Spleen (tissue), 11 donors: Measurements from ENCODE around the gene KLF12. TPM values are rescaled to one million over a fixed set of nuclear protein-coding genes. Genes with fewer than 3 reads are reported as not detected.
A peak's percentile ranks its signal among the peaks of the same experiment; 100 is the strongest.

Source experiments
- DNase-seq: peaks from one replicate; pipeline ENCODE4 v3.0.0-alpha.2; 2020
- H3K27ac ChIP-seq, 8 donors: fragments of 200-600 bp; sonication (generic) in 7 of 8; 1 replicate in 4 of 8; 2 replicates in 4 of 8; pipeline versions ENCODE4 v1.5.0 to v1.8.0; 2016 to 2021; ENCODE audit warnings: inconsistent platforms in 4 of 8, mild to moderate bottlenecking in 4 of 8, moderate library complexity in 1 of 8
- H3K27me3 ChIP-seq, 7 donors: fragments of 200-600 bp; sonication (generic) in 6 of 7; replicated peaks in 1 of 7; 1 replicate in 4 of 7; 2 replicates in 3 of 7; pipeline versions ENCODE4 v1.5.0 to v1.8.0; 2016 to 2021; ENCODE audit warnings: inconsistent platforms in 3 of 7, mild to moderate bottlenecking in 1 of 7
- H3K36me3 ChIP-seq, 6 donors: fragments of 200-600 bp; sonication (generic) in 5 of 6; 1 replicate in 4 of 6; 2 replicates in 2 of 6; pipeline versions ENCODE4 v1.5.0 to v1.8.0; 2016 to 2021; ENCODE audit warnings: inconsistent platforms in 2 of 6
- H3K4me1 ChIP-seq, 6 donors: fragments of 200-600 bp; sonication (generic) in 5 of 6; 1 replicate in 3 of 6; 2 replicates in 3 of 6; pipeline versions ENCODE4 v1.5.0 to v1.8.0; 2016 to 2021; ENCODE audit warnings: inconsistent platforms in 3 of 6
- H3K4me3 ChIP-seq, 8 donors: fragments of 200-600 bp; sonication (generic) in 7 of 8; 1 replicate in 4 of 8; 2 replicates in 4 of 8; pipeline versions ENCODE4 v1.5.0 to v1.8.0; 2016 to 2021; ENCODE audit warnings: inconsistent platforms in 4 of 8, mild to moderate bottlenecking in 4 of 8, moderate library complexity in 2 of 8
- H3K9me3 ChIP-seq, 8 donors: fragments of 200-600 bp; sonication (generic) in 7 of 8; 1 replicate in 4 of 8; 2 replicates in 4 of 8; pipeline versions ENCODE4 v1.5.0 to v1.8.0; 2016 to 2021; ENCODE audit warnings: inconsistent platforms in 4 of 8
- CTCF ChIP-seq, 11 experiments: fragments of 200-600 bp in 7 of 11; fragments of 450-650 bp in 4 of 11; sonication (generic) in 4 of 11; IDR thresholded peaks in 8 of 11; conservative IDR thresholded peaks in 3 of 11; 1 replicate in 7 of 11; 2 replicates in 4 of 11; pipeline versions ENCODE4 v1.4.0 to v1.8.0; 2016 to 2021; ENCODE audit warnings: antibody characterized with exemption in 11 of 11, inconsistent platforms in 4 of 11, mild to moderate bottlenecking in 1 of 11
- POLR2A ChIP-seq, 3 donors: fragments of 450-650 bp; IDR thresholded peaks; one replicate each; pipeline ENCODE4 v1.5.1; 2017; ENCODE audit warnings: antibody characterized with exemption in 3 of 3, mild to moderate bottlenecking in 1 of 3
- POLR2AphosphoS5 ChIP-seq, 3 donors: sonication (generic); formaldehyde crosslinking; IDR thresholded peaks; one replicate each; pipeline ENCODE4 v1.5.1; 2017; ENCODE audit warnings: antibody characterized with exemption in 3 of 3
- WGBS, 5 donors: extraction: QIAGEN DNeasy Blood & Tissue Kit in 3 of 5; methylation state at CpG; one replicate each; pipeline versions ENCODE4 v1.1.5 to v1.1.7; 2013 to 2018; 5-methylcytosine and 5-hydroxymethylcytosine counted together
- intact Hi-C: fragments of 100-400 bp; cut with DNase I; formaldehyde crosslinking; loops from one replicate; pipeline ENCODE4 v1.15.0; 2023; ENCODE audit warnings: low total_unique reads
- polyA plus RNA-seq, 3 donors: library from polyadenylated mRNA; stranded (reverse); fragments of 200-250 nt; gene quantifications; one replicate each; pipeline ENCODE4 v1.2.1, GENCODE V29; 2013
- total RNA-seq, 7 donors: library from RNA; depleted of rRNA in 3 of 7; stranded (reverse); fragments of >200 nt in 3 of 7; fragmentation: NEBNext Ultra II Directional in 4 of 7; extraction: Animal tissue kit (Norgen Biotek cat#: 25700) in 4 of 7; gene quantifications; one replicate each; pipeline versions ENCODE4 v1.1.0 to v1.2.1, GENCODE V29; 2016 to 2021
- donor health status: healthy with polysubstance abuse.
- donor health status: DM: no; HTN: no; CAD: no; lungs with moderate emphysema.
- donor health status: DM: no; HTN: no; CAD: no.
- donor health status: Bipolar disorder and iron deficiency.
- donor health status: healthy.
- donor health status: DM: no; HTN: no; CAD: no.
- donor health status: DM: yes; HTN: yes; CAD: no.

KLF12 gene
- total and polyA plus RNA-seq, 10 donors: 3.8 to 46.0 (median 29.8) TPM

GRCh38 chr13:74133657-74134201 is 475 bp downstream of the KLF12 start:
- whole genome bisulfite sequencing, 5 donors: 0 to 1% (median 0%) methylated on average over 28 to 35 of the region's 35 CpGs
- Histone ChIP-seq H3K27me3 (peaks cover 0 to 24% (median 0%) of the 10 kb centered on the region in 7 donors), H3K4me3 (peak overlapping the region; percentile 82 to 97 (median 88)), H3K4me1 (peaks cover 23 to 69% (median 49%) of the 10 kb centered on the region in 6 donors), H3K9me3 (no peaks in the 10 kb centered on the region), H3K27ac (peak overlapping the region; percentile 86 to 98 (median 94)), H3K36me3 (no peaks in the 10 kb centered on the region)
- TF ChIP-seq POLR2A (IDR thresholded peaks at IDR 0.05) (peak; percentile 39 to 89 (median 71)), POLR2AphosphoS5 (IDR thresholded peaks at IDR 0.05) (peak; percentile 92 to 98 (median 97)), CTCF (IDR thresholded peaks at IDR 0.05 in 8 of 11, conservative IDR thresholded peaks at IDR 0.05 in 3 of 11) (peak in 1 of 11 experiments; percentile 6)
- intact Hi-C loops: loop anchor here (10.0 kb wide), 1 partner anchor 151 kb away; no protein-coding TSS in a partner anchor
- peak; percentile 96 for DNase-seq

- Histone ChIP-seq H3K4me3 (peak overlapping the region; percentile 82 to 97 (median 88)), H3K36me3 (no peaks in the 10 kb centered on the region), H3K27me3 (peaks cover 0 to 24% (median 0%) of the 10 kb centered on the region in 7 donors), H3K27ac (peak overlapping the region; percentile 86 to 98 (median 94)), H3K9me3 (no peaks in the 10 kb centered on the region), H3K4me1 (peaks cover 25 to 76% (median 56%) of the 10 kb centered on the region in 6 donors)
- WGBS, 5 donors: 2 to 5% (median 3%) methylated on average over 34 of the region's 34 CpGs
- peak; percentile 87 for DNase-seq
- intact Hi-C loops: loop anchor here (10.0 kb wide), 1 partner anchor 152 kb away; no protein-coding TSS in a partner anchor
- no peak for TF ChIP-seq POLR2A (IDR thresholded peaks at IDR 0.05)
- peak in 1 of 3 donors; percentile 39 for TF ChIP-seq POLR2AphosphoS5 (IDR thresholded peaks at IDR 0.05)
- TF ChIP-seq CTCF (IDR thresholded peaks at IDR 0.05 in 8 of 11, conservative IDR thresholded peaks at IDR 0.05 in 3 of 11): no peak
Observed at GRCh38 chr13:74132776-74133656, 1.2 kb downstream of the KLF12 start.

- DNase-seq: no peak
- TF ChIP-seq CTCF (IDR thresholded peaks at IDR 0.05 in 8 of 11, conservative IDR thresholded peaks at IDR 0.05 in 3 of 11) (no peak), POLR2A (IDR thresholded peaks at IDR 0.05) (peak in 1 of 3 donors; percentile 72), POLR2AphosphoS5 (IDR thresholded peaks at IDR 0.05) (peak in 1 of 3 donors; percentile 65)
- H3K4me3 ChIP-seq: peak overlapping the region; percentile 82 to 97 (median 88)
- H3K4me1 ChIP-seq: peaks cover 25 to 83% (median 62%) of the 10 kb centered on the region in 6 donors
- peaks cover 0 to 24% (median 0%) of the 10 kb centered on the region in 7 donors for H3K27me3 ChIP-seq
- H3K36me3 ChIP-seq: no peaks in the 10 kb centered on the region
- H3K27ac ChIP-seq: peak overlapping the region; percentile 86 to 98 (median 94)
- intact Hi-C loops: loop anchor here (10.0 kb wide), 1 partner anchor 153 kb away; no protein-coding TSS in a partner anchor
- 45 to 55% (median 49%) methylated on average over 17 of the region's 17 CpGs for WGBS, 5 donors
- H3K9me3 ChIP-seq: no peaks in the 10 kb centered on the region
Observed at GRCh38 chr13:74132152-74132775, 1.9 kb downstream of the KLF12 start.
